Measurements from ENCODE around the gene FBXL16. TPM values are rescaled to one million over a fixed set of nuclear protein-coding genes. Genes with fewer than 3 reads are reported as not detected.

FBXL16 gene
- total RNA-seq, 2 donors from 2014 or later, result 1.0 to 2.3 TPM

DNA sequence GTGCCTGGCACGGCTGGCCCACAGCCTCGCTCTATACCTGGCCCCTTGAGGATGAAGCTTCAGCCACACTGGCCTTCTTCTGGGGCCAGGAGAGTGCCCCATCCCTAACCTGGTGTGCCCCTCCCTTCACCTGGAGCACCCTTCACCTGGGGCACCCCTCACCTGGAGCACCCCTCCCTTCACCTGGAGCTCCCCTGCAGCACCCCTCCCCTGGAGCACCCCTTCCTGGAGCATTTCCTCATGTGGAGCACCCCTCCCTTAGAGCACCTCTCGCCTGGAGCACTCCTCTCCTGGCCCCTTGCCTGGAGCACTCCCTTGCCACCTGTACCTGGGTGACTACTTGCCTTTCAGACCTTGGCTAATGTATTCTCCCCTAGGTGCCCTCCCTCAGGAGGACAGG, 2.4 kb upstream of the FBXL16 start:
- Histone ChIP-seq H3K9me3 (no peaks in the 10 kb centered on the region), H3K27ac (no peak overlapping the region), H3K27me3 (peaks cover 0 to 50% of the 10 kb centered on the region in 2 donors), H3K36me3 (replicated peaks in 1 of 2; ENCODE audit: insufficient read depth in 1 of 2, low read depth in 2 of 2) (no peaks in the 10 kb centered on the region), H3K4me3 (no peak overlapping the region), H3K4me1 (peaks cover 6% of the 10 kb centered on the region)
- 31 to 50% methylated on average over 3 of the region's 3 CpGs for WGBS, 2 donors
- intact Hi-C loops (cut with DNase I), result loop anchor here (10.0 kb wide), 1 partner anchor 467 kb away; no protein-coding TSS in a partner anchor
- no peak for DNase-seq
- no peak for ATAC-seq
- TF ChIP-seq, protein P1, sequence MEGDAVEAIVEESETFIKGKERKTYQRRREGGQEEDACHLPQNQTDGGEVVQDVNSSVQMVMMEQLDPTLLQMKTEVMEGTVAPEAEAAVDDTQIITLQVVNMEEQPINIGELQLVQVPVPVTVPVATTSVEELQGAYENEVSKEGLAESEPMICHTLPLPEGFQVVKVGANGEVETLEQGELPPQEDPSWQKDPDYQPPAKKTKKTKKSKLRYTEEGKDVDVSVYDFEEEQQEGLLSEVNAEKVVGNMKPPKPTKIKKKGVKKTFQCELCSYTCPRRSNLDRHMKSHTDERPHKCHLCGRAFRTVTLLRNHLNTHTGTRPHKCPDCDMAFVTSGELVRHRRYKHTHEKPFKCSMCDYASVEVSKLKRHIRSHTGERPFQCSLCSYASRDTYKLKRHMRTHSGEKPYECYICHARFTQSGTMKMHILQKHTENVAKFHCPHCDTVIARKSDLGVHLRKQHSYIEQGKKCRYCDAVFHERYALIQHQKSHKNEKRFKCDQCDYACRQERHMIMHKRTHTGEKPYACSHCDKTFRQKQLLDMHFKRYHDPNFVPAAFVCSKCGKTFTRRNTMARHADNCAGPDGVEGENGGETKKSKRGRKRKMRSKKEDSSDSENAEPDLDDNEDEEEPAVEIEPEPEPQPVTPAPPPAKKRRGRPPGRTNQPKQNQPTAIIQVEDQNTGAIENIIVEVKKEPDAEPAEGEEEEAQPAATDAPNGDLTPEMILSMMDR (IDR thresholded peaks at IDR 0.05), result no peak
- TF ChIP-seq POLR2A (IDR thresholded peaks at IDR 0.05), result no peak

DNA sequence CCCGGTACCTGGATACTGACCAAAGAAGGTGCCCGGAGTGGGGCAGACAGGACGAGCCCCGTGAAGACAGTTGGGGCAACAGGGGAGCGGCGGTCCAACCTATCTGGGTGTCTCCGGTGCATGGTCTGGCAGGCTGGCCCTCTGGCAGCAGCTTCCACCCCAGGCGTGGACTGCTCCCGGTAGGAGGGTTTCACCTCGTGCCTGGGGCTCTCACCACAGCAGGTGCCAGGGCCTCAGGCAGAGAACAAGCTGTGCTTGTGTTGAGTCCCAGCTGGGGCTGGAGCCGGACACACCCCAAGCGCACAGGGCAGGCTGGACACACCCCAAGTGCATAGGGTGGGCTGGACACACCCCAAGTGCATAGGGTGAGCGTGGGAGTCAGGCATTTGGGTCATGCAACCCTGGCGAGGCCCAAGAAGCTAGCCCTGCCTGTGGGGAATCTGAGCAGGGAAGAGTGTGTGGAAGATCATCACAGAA, 1.5 kb upstream of the FBXL16 start:
- 20 to 22% methylated on average over 4 to 14 of the region's 14 CpGs for whole genome bisulfite sequencing, 2 donors
- ATAC-seq, result no peak
- intact Hi-C loops (cut with DNase I), result loop anchor here (10.0 kb wide), 1 partner anchor 468 kb away; no protein-coding TSS in a partner anchor

DNA sequence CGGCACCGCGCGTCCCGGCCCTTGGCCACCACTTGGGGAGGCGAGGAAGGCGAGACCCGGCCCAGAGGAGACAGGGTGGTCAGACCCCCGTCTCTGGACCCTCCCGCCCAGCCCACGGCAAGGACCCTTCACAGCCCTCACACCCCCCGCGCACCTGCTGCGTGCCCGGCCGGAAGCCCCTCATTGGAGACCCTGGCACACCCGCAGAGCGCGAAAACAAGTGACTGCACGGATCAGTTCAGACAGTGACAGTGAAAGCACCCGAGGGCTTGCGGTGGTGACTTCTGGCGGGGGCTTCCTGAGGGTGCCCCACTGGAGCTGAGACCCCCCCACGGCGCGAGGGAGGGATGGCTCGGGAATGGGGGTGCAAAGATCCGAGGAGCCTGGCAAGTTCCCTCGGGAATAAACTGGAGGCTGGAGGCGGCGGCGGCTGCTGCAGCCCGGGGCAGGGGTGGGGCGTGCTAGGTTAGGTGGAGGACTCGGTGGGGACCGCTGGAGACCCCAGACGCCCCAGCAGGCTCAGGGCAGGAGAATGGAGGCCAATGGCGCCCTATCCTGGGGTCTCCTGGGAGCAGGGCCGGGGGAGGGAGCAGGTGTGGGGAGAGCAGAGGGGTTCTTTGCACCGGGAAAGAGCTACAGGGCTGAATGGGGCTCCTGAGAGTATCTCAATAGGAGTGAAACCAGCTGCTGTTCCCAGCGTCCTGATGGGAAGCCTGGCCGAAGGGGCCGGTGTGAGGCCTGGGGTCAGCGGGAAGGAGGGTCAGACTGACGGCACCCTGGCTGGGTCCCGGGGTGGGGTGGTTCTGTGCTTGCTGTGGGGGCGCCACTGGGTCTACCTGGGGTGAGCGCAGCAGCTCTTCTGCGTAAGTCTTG, 824 bp upstream of the FBXL16 start:
- DNase-seq, result no peak
- H3K27ac ChIP-seq, result no peak overlapping the region

More for the DNA sequence above, 1.5 kb upstream of the FBXL16 start:
- Histone ChIP-seq H3K4me3 (no peak overlapping the region), H3K27ac (no peak overlapping the region), H3K36me3 (replicated peaks in 1 of 2; ENCODE audit: insufficient read depth in 1 of 2, low read depth in 2 of 2) (no peaks in the 10 kb centered on the region), H3K4me1 (peaks cover 6% of the 10 kb centered on the region), H3K27me3 (peaks cover 0 to 58% of the 10 kb centered on the region in 2 donors), H3K9me3 (no peaks in the 10 kb centered on the region)
- TF ChIP-seq, protein P1 (IDR thresholded peaks at IDR 0.05), result no peak
- TF ChIP-seq POLR2A (IDR thresholded peaks at IDR 0.05), result no peak
- DNase-seq, result no peak

DNA sequence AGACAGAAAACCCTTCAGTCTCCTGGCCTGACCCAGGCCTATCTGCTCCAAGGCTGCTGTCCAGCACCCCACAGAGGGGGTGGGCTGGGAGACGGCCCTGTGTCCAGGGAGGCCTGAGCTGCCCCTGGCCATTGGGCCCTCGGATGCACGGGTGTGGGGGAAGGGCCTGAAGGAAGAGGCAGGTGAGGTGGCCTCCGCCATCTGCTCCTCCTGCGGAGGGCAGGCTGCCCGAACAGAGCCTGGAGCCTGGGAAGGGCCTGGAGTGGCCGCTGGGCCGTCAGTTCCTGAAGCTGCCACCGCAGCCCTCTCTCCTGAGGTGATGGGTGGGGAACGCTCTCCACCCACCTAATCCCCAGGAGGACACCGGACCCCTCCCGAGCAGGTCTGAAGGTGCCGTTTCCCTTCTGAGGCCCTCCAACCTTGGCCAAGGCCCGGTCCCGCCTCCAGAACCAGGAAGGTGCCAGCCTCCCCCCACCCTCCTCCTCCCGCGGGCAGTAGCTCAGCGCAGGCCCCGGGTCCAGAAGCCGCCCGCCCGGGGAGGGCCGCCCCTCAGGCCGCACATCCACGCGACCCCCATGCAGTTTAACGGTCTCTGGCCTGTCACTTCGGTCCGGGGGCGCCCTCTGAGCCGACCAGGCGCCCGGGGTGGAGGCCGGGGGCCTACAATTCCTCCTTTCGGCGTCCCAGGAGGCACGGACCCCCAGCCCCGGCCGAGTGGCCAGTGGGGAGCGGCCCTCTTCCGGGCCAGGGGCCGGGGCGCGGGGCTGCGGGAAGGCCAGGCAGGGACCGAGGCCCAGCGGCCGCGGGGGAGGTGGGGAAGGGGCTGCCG, 835 bp downstream of the FBXL16 start:
- H3K27me3 ChIP-seq, result peaks cover 0 to 58% of the 10 kb centered on the region in 2 donors
- peaks cover 9% of the 10 kb centered on the region for H3K4me1 ChIP-seq
- intact Hi-C loops (cut with DNase I), result loop anchor here (10.0 kb wide), 1 partner anchor 470 kb away; no protein-coding TSS in a partner anchor
- H3K36me3 ChIP-seq (replicated peaks in 1 of 2; ENCODE audit: insufficient read depth in 1 of 2, low read depth in 2 of 2), result no peaks in the 10 kb centered on the region
- no peak overlapping the region for H3K4me3 ChIP-seq
- no peak for DNase-seq
- 9 to 20% methylated on average over 2 to 45 of the region's 50 CpGs for WGBS, 2 donors
- ATAC-seq, result no peak
- TF ChIP-seq POLR2A (IDR thresholded peaks at IDR 0.05), result no peak
- H3K27ac ChIP-seq, result no peak overlapping the region
- H3K9me3 ChIP-seq, result no peaks in the 10 kb centered on the region

More for the DNA sequence above, 824 bp upstream of the FBXL16 start:
- ATAC-seq, result no peak
- WGBS, 2 donors, result 0 to 4% methylated on average over 13 to 49 of the region's 49 CpGs
- H3K9me3 ChIP-seq, result no peaks in the 10 kb centered on the region
- peaks cover 0 to 65% of the 10 kb centered on the region in 2 donors for H3K27me3 ChIP-seq
- H3K4me3 ChIP-seq, result no peak overlapping the region
- H3K4me1 ChIP-seq, result peaks cover 2% of the 10 kb centered on the region
- intact Hi-C loops (cut with DNase I), result loop anchor here (10.0 kb wide), 1 partner anchor 468 kb away; no protein-coding TSS in a partner anchor
- no peaks in the 10 kb centered on the region for H3K36me3 ChIP-seq (replicated peaks in 1 of 2; ENCODE audit: insufficient read depth in 1 of 2, low read depth in 2 of 2)
- TF ChIP-seq, protein P1 (IDR thresholded peaks at IDR 0.05), result no peak

DNA sequence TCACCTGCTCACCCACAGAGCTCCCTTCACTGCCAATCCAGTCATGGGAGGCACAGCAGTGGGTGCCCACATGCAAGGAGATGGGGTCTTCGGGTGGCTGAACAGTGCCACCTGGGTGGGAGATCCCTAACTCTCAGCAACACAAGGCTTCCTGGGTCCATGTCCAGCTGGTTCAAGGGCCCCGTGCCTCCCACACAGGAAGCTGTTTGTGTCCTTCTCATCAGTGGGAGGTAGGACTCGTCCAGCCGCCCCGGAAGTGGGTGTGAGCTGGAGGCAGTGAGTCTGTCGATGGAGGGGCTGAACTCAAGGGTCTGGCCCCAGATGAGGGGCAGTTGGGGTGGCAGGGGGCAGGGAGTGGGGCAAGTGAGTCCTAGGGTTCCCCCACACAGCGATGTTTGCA, 1.6 kb downstream of the FBXL16 start:
- Histone ChIP-seq H3K9me3 (no peaks in the 10 kb centered on the region), H3K4me3 (no peak overlapping the region), H3K27me3 (peaks cover 0 to 58% of the 10 kb centered on the region in 2 donors), H3K27ac (no peak overlapping the region), H3K36me3 (replicated peaks in 1 of 2; ENCODE audit: insufficient read depth in 1 of 2, low read depth in 2 of 2) (no peaks in the 10 kb centered on the region), H3K4me1 (peaks cover 9% of the 10 kb centered on the region)
- no peak for TF ChIP-seq POLR2A (IDR thresholded peaks at IDR 0.05)
- TF ChIP-seq, protein P1 (IDR thresholded peaks at IDR 0.05), result no peak
- ATAC-seq, result no peak
- intact Hi-C loops (cut with DNase I), result loop anchor here (10.0 kb wide), 1 partner anchor 471 kb away; no protein-coding TSS in a partner anchor
- no peak for DNase-seq
- WGBS, 2 donors, result 43 to 54% methylated on average over 5 to 7 of the region's 7 CpGs

Data from body of pancreas (tissue), 4 donors.